Endothelial cell of umbilical vein (primary cell): ENCODE data around the gene ADIPOR2. TPM values are rescaled to one million over a fixed set of nuclear protein-coding genes. Genes with fewer than 3 reads are reported as not detected.

ENCODE experiments used
- BruUV-seq: library from RNA; stranded (reverse); fragments of 400-500 nt; replicated peaks from 2 replicates; lab custom pipeline; 2021; lab: Mats Ljungman, UMichigan
- CTCF ChIA-PET: fragments of 300-600, 350-600 bp; sonication (Branson Sonifier 250); formaldehyde crosslinking; loops from one replicate; lab custom pipeline; 2021; ENCODE audit warnings: antibody characterized with exemption, inconsistent platforms; lab: Charles Lee
- POLR2A ChIA-PET: fragments of 300-600, 350-600 bp; sonication (Branson Sonifier 250); formaldehyde crosslinking; loops from one replicate; lab custom pipeline; 2021; ENCODE audit warnings: antibody characterized with exemption, inconsistent platforms; lab: Charles Lee
- DNase-seq: peaks from one replicate; pipeline ENCODE4 v3.0.0-alpha.2; 2011; ENCODE audit warnings: low read depth, low spot score
- FAIRE-seq: peaks from 2 replicates; lab custom pipeline; 2011; peaks lifted over from hg19 to GRCh38; lab: Jason Lieb, UNC
- H2AFZ ChIP-seq: 2 replicates; pipeline ENCODE4 v1.6.0; 2012; ENCODE audit warnings: low read depth, low read length, control low read depth, inconsistent platforms
- H3K27ac ChIP-seq: 2 replicates; pipeline ENCODE4 v1.5.1; 2011; ENCODE audit warnings: low read depth, mild to moderate bottlenecking, control low read depth, low read length, moderate library complexity; ENCODE audit not compliant: insufficient read depth
- H3K27me3 ChIP-seq, 2 experiments: 2 replicates each; pipeline versions ENCODE4 v1.6.0 to v1.6.1; 2011; ENCODE audit warnings: low read length in 2 of 2, mixed read lengths in 1 of 2; ENCODE audit not compliant: control insufficient read depth in 2 of 2, insufficient read depth in 2 of 2
- H3K36me3 ChIP-seq, 2 experiments: 2 replicates in 1 of 2; 3 replicates in 1 of 2; pipeline ENCODE4 v1.5.1; 2011; ENCODE audit warnings: low read length in 2 of 2, mild to moderate bottlenecking in 1 of 2, moderate library complexity in 1 of 2; ENCODE audit not compliant: control insufficient read depth in 2 of 2, insufficient read depth in 2 of 2; ENCODE audit errors: extremely low read depth in 1 of 2
- H3K4me1 ChIP-seq: 3 replicates; pipeline ENCODE4 v1.5.1; 2011; ENCODE audit warnings: mild to moderate bottlenecking, low read length; ENCODE audit not compliant: control insufficient read depth, insufficient read depth; ENCODE audit errors: extremely low read depth
- H3K4me2 ChIP-seq: 2 replicates; pipeline ENCODE4 v1.6.1; 2011; ENCODE audit warnings: low read length, control low read depth, mixed read lengths; ENCODE audit not compliant: insufficient read depth
- H3K4me3 ChIP-seq, 3 experiments: fragments of 200-600 bp in 1 of 3; sonication (generic), shearing (Covaris generic) in 1 of 3; replicated peaks in 1 of 3; 2 replicates each; pipeline ENCODE4 v1.5.1; 2011 to 2016; ENCODE audit warnings: control low read depth in 3 of 3, low read length in 3 of 3, mild to moderate bottlenecking in 2 of 3, inconsistent platforms in 1 of 3, low read depth in 1 of 3, moderate library complexity in 1 of 3; ENCODE audit not compliant: insufficient read depth in 1 of 3
- H3K79me2 ChIP-seq: 2 replicates; pipeline ENCODE4 v1.6.0; 2012; ENCODE audit warnings: low read length, inconsistent platforms; ENCODE audit not compliant: control insufficient read depth, insufficient read depth
- H3K9ac ChIP-seq: replicated peaks from 2 replicates; pipeline ENCODE3; 2011; ENCODE audit warnings: low read length, control low read depth; ENCODE audit not compliant: insufficient read depth; ENCODE audit errors: extremely low read depth
- H3K9me1 ChIP-seq: replicated peaks from 3 replicates; pipeline ENCODE4 v1.6.0; 2011; ENCODE audit warnings: mild to moderate bottlenecking, low read length; ENCODE audit not compliant: control insufficient read depth, insufficient read depth; ENCODE audit errors: extremely low read depth
- H3K9me3 ChIP-seq: replicated peaks from 2 replicates; pipeline ENCODE4 v1.5.1; 2012; ENCODE audit warnings: low read length, inconsistent platforms; ENCODE audit not compliant: control insufficient read depth, insufficient read depth
- H4K20me1 ChIP-seq: replicated peaks from 2 replicates; pipeline ENCODE3; 2011; ENCODE audit warnings: mild to moderate bottlenecking, low read length; ENCODE audit not compliant: control insufficient read depth, insufficient read depth; ENCODE audit errors: extremely low read depth
- CTCF ChIP-seq, 2 donors: IDR thresholded peaks; 1 replicate in 1 of 2; 2 replicates in 1 of 2; pipeline ENCODE4 v1.5.1; 2011; ENCODE audit warnings: low read length in 2 of 2, mild to moderate bottlenecking in 2 of 2, moderate library complexity in 2 of 2, control low read depth in 1 of 2, inconsistent platforms in 1 of 2, low read depth in 1 of 2; ENCODE audit not compliant: insufficient read depth in 1 of 2; ENCODE audit errors: extremely low read depth in 1 of 2
- EZH2 ChIP-seq: IDR thresholded peaks from 2 replicates; pipeline ENCODE4 v1.6.1; 2012; ENCODE audit warnings: borderline replicate concordance, low read depth, mild to moderate bottlenecking, moderate library complexity, low read length, inconsistent platforms; ENCODE audit not compliant: severe bottlenecking
- FOS ChIP-seq: IDR thresholded peaks from 2 replicates; pipeline ENCODE4 v1.6.1; 2011; ENCODE audit warnings: mild to moderate bottlenecking, low read length, moderate library complexity, borderline replicate concordance; ENCODE audit not compliant: insufficient read depth
- GATA2 ChIP-seq: IDR thresholded peaks from 2 replicates; pipeline ENCODE4 v1.7.0; 2011; ENCODE audit warnings: low read depth, mild to moderate bottlenecking, moderate library complexity, mixed read lengths, low read length; ENCODE audit not compliant: insufficient read length, insufficient read depth
- JUN ChIP-seq: IDR thresholded peaks from 2 replicates; pipeline ENCODE4 v1.6.1; 2011; ENCODE audit warnings: borderline replicate concordance, low read depth; ENCODE audit not compliant: insufficient read length, insufficient read depth
- MAX ChIP-seq: IDR thresholded peaks from 2 replicates; pipeline ENCODE4 v1.6.1; 2011; ENCODE audit not compliant: insufficient read depth, insufficient read length
- MYC ChIP-seq: IDR thresholded peaks from one replicate; pipeline ENCODE4 v1.6.1; 2011; ENCODE audit warnings: mild to moderate bottlenecking, low read depth, low read length
- POLR2A ChIP-seq: IDR thresholded peaks from 2 replicates; pipeline ENCODE4 v1.6.1; 2012; ENCODE audit warnings: low read depth, mild to moderate bottlenecking, control low read depth, low read length
- POLR2AphosphoS5 ChIP-seq: IDR thresholded peaks from 2 replicates; pipeline ENCODE4 v1.6.1; 2012; ENCODE audit warnings: low read depth, mild to moderate bottlenecking, control low read depth, low read length, moderate library complexity; ENCODE audit not compliant: insufficient read depth
- dilution Hi-C: fragments of 300-500 bp; cut with MboI; formaldehyde crosslinking; loops from one replicate; pipeline ENCODE4 v1.15.0; 2019; ENCODE audit warnings: low sequenced_read_pairs; ENCODE audit not compliant: extremely low pct_ligation_motif_present
- intact Hi-C: fragments of 100-400 bp; cut with micrococcal nuclease; formaldehyde crosslinking; loops from one replicate; pipeline ENCODE4 v1.10.0; 2022
- polyA plus RNA-seq, 4 experiments: library from polyadenylated mRNA; depleted of rRNA in 3 of 4; stranded (reverse) in 3 of 4; unstranded in 1 of 4; fragments of >200 nt; gene quantifications; 2 replicates each; pipeline versions ENCODE4 v1.2.1 to v1.2.3, GENCODE V29; 2011 to 2012; ENCODE audit warnings: missing spikeins in 1 of 4
- total RNA-seq: library from RNA; stranded (reverse); gene quantifications from 2 replicates; pipeline ENCODE4 v1.2.3, GENCODE V29; 2021

ADIPOR2 gene
- total and polyA plus RNA-seq, 2 donors (not counting 3 experiments of a cell fraction or from before 2014, with no cell fraction given), result 22.5 to 57.3 TPM

GRCh38 chr12:1800401-1801302 lies 109.8 kb downstream of the ADIPOR2 start:
- DNase-seq, result peak; percentile 10
- Histone ChIP-seq H3K4me3 (no peak overlapping the region), H3K36me3 (no peaks in the 10 kb centered on the region), H3K79me2 (no peaks in the 10 kb centered on the region), H3K27me3 (no peaks in the 10 kb centered on the region), H3K4me1 (peaks cover 12% of the 10 kb centered on the region), H3K9me1 (no peaks in the 10 kb centered on the region), H3K9ac (no peak overlapping the region), H3K9me3 (no peaks in the 10 kb centered on the region), H2AFZ (no peak overlapping the region), H3K4me2 (no peak overlapping the region), H3K27ac (no peak overlapping the region), H4K20me1 (no peaks in the 10 kb centered on the region)
- no peak for FAIRE-seq
- ChIA-PET CTCF (interaction anchor here (0.6 to 5.5 kb wide), 4 partner anchors 32 to 770 kb away, joined by 3 to 87 read pairs (median 4); no protein-coding TSS in a partner anchor), POLR2A (no interaction called here)
- intact Hi-C loops (no loop called here), dilution Hi-C loops (no loop called here)
- TF ChIP-seq MAX (no peak), POLR2A (no peak), GATA2 (no peak), FOS (no peak), CTCF (IDR thresholded peaks at IDR 0.05; ENCODE audit: extremely low read depth in 1 of 2, insufficient read depth in 1 of 2, low read depth in 1 of 2, low read length in 2 of 2) (peak in 1 of 2 donors; percentile 67), EZH2 (no peak), JUN (no peak), POLR2AphosphoS5 (no peak), MYC (no peak)
- BruUV-seq, result no TSS peak
